GM12891 (cell line): Measurements from ENCODE around the gene OR51A7.

Source experiments
- POLR2A ChIP-seq: IDR thresholded peaks from 2 replicates; pipeline ENCODE4 v1.6.1; 2011; ENCODE audit warnings: low read depth, low read length, control low read depth
- POLR2AphosphoS5 ChIP-seq: IDR thresholded peaks from 2 replicates; pipeline ENCODE4 v1.6.1; 2011; ENCODE audit warnings: low read depth, low read length, control low read depth
- TAF1 ChIP-seq: IDR thresholded peaks from 2 replicates; pipeline ENCODE4 v1.6.1; 2011; ENCODE audit warnings: low read depth, low read length, control low read depth

DNA sequence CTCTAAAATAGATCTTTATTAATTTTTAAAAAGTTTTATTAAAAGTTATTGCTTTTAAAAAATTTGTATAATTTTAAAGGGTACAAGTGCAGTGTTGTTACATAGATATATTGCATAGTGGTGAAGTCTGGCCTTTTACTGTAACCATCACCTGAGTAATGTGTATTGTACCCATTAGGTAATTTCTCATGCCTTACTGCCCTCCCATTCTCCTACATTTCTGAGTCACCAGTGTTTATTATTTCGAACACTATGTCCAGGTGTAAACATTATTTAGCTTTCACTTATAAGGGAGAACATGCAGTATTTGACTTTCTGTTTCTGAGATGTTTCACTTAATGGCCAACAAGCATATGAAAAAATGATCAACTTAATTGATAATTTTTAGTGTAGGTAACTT lies 18.2 kb downstream of the OR51A7 start:
- TF ChIP-seq POLR2AphosphoS5 (no peak), TAF1 (no peak), POLR2A (no peak)
